T-helper 1 cell treated with Interleukin-12 subunit alpha and Interleukin-12 subunit beta and Interleukin-4 antibody, amounts not matched to agents 30 μg/mL and 1 μg/mL, for 36 hours (primary cell): ENCODE results near the gene ZNF831.

Experiments
- H3K27ac Mint-ChIP-seq: one replicate; pipeline ENCODE4 v1.8.0; 2021; ENCODE audit warnings: mild to moderate bottlenecking, mixed read lengths
- H3K27me3 Mint-ChIP-seq: one replicate; pipeline ENCODE4 v1.8.0; 2021; ENCODE audit warnings: low read depth, mixed read lengths
- H3K36me3 Mint-ChIP-seq: one replicate; pipeline ENCODE4 v1.8.0; 2021; ENCODE audit warnings: low read depth, mixed read lengths
- H3K4me1 Mint-ChIP-seq: one replicate; pipeline ENCODE4 v1.8.0; 2021; ENCODE audit warnings: low read depth, mixed read lengths
- H3K4me3 Mint-ChIP-seq: one replicate; pipeline ENCODE4 v1.8.0; 2021; ENCODE audit warnings: mild to moderate bottlenecking, moderate library complexity, mixed read lengths
- H3K9me3 Mint-ChIP-seq: one replicate; pipeline ENCODE4 v1.8.0; 2021; ENCODE audit warnings: mixed read lengths

ZNF831 gene

GRCh38 chr20:59232618-59233017, 69.0 kb downstream of the ZNF831 start:
- Mint-ChIP-seq H3K4me1 (peaks cover 10% of the 10 kb centered on the region), H3K9me3 (peaks cover 6% of the 10 kb centered on the region), H3K27ac (no peak overlapping the region), H3K27me3 (no peaks in the 10 kb centered on the region), H3K4me3 (no peak overlapping the region), H3K36me3 (peaks cover 17% of the 10 kb centered on the region)

DNA sequence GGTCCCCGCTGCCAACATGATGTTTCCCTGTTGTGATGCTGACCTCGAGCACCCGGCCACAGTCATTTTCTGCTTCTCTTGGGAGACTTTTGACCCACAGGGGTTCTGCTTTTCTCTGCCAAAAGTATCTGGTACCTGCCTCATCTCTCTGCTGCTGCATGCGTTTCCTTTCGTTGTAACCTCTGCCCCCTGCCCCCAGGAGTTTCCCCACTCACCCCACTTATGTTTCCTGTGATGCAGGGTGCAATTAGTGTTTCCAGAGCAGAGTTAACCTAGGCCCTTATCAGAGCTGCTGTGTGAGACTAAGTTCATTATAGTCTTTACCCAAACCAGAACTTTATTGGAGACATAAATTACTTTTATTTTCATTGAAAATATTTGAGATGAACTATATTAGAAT, 71.6 kb downstream of the ZNF831 start:
- H3K27me3 Mint-ChIP-seq = no peaks in the 10 kb centered on the region
- no peaks in the 10 kb centered on the region for H3K9me3 Mint-ChIP-seq
- H3K27ac Mint-ChIP-seq = peak overlapping the region; percentile 73
- H3K4me1 Mint-ChIP-seq = peaks cover 10% of the 10 kb centered on the region
- peaks cover 21% of the 10 kb centered on the region for H3K36me3 Mint-ChIP-seq
- H3K4me3 Mint-ChIP-seq = peak overlapping the region; percentile 2

DNA sequence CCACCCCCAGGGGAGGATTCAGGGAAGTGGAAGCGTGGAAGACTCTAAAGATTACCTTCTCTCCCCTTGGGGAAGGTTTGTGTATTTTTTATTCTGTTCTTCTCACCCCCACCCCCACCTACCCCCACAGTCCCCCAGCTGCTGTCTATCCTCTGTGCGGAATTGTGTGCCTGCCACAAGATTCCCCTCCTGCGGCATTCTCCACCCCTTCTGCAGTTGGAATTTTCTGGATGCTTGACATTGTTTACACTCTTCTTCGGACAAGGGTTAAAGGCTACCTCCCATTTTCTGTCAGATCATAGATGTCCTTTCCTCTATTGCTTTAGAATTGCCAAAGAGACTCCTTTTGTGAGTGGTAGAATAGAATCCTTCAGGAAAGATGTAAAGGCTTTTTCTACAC, 76.4 kb downstream of the ZNF831 start:
- H3K9me3 Mint-ChIP-seq = no peaks in the 10 kb centered on the region
- H3K27me3 Mint-ChIP-seq = no peaks in the 10 kb centered on the region
- no peak overlapping the region for H3K4me3 Mint-ChIP-seq
- peaks cover 10% of the 10 kb centered on the region for H3K4me1 Mint-ChIP-seq
- peaks cover 25% of the 10 kb centered on the region for H3K36me3 Mint-ChIP-seq
- no peak overlapping the region for H3K27ac Mint-ChIP-seq

GRCh38 chr20:59242714-59243626, 79.3 kb downstream of the ZNF831 start:
- Mint-ChIP-seq H3K4me3 (no peak overlapping the region), H3K4me1 (peaks cover 4% of the 10 kb centered on the region), H3K9me3 (no peaks in the 10 kb centered on the region), H3K27me3 (no peaks in the 10 kb centered on the region), H3K36me3 (peaks cover 23% of the 10 kb centered on the region), H3K27ac (no peak overlapping the region)

DNA sequence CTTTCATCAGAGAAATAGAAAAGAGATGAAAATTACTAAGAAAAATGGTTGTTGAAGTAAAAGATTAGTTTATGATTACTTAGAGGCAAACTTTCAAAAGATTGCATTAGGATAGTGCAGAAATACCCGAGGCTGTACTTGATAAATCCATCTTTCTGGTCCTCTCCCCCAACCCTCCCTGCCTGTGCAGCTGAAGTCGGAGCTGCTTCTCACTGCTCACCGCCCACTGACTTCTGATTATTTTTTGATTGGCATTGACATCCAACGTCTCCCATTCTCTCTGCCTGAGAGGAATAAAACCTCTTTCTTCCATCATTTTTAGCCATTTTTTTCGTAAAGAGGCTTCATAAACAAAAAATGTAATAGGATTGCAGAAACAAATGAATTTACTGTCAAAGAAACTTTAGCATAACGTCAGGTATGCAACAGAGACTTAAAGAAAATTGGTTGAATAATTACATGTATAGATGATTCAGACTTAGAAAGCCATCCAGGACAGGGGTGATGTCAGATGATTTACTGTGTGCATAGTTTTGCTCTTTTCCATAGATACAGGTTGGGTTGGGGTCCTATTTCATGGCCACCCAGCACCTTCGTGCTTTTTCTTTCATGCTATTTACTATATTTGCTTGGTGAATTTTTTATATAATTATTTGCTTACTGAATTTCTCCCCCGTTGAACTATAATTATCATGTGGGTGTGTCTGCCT, 83.2 kb downstream of the ZNF831 start:
- no peaks in the 10 kb centered on the region for H3K27me3 Mint-ChIP-seq
- H3K9me3 Mint-ChIP-seq = peaks cover 20% of the 10 kb centered on the region
- H3K27ac Mint-ChIP-seq = no peak overlapping the region
- no peak overlapping the region for H3K4me3 Mint-ChIP-seq
- H3K4me1 Mint-ChIP-seq = peaks cover 14% of the 10 kb centered on the region
- H3K36me3 Mint-ChIP-seq = peaks cover 31% of the 10 kb centered on the region

GRCh38 chr20:59247731-59248684, 84.4 kb downstream of the ZNF831 start:
- H3K27me3 Mint-ChIP-seq = no peaks in the 10 kb centered on the region
- H3K9me3 Mint-ChIP-seq = peaks cover 24% of the 10 kb centered on the region
- peaks cover 21% of the 10 kb centered on the region for H3K4me1 Mint-ChIP-seq
- H3K27ac Mint-ChIP-seq = no peak overlapping the region
- H3K4me3 Mint-ChIP-seq = no peak overlapping the region
- peaks cover 36% of the 10 kb centered on the region for H3K36me3 Mint-ChIP-seq

DNA sequence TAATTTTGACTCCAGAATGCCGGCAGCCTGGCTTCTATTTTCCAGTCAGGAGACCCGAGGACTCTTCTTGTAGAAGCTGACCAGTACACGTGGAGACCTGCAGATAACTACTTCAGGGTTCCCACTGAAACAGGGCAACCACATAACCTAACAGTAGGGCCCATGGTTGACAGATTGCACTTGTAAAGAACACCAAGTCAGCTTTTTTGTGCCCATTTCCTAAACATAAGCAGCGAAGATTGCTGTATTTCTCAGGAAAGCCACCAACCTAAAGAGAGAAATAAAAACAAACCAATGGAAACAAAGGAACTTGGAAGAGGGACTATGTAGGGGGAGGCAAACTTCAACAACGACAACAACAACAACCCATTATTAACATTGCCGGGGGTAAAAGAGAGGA, 86.7 kb downstream of the ZNF831 start:
- H3K27me3 Mint-ChIP-seq = no peaks in the 10 kb centered on the region
- peaks cover 38% of the 10 kb centered on the region for H3K36me3 Mint-ChIP-seq
- peaks cover 34% of the 10 kb centered on the region for H3K4me1 Mint-ChIP-seq
- H3K27ac Mint-ChIP-seq = no peak overlapping the region
- H3K9me3 Mint-ChIP-seq = peaks cover 24% of the 10 kb centered on the region
- H3K4me3 Mint-ChIP-seq = no peak overlapping the region

- Mint-ChIP-seq H3K9me3 (peaks cover 24% of the 10 kb centered on the region), H3K4me3 (no peak overlapping the region), H3K27me3 (no peaks in the 10 kb centered on the region), H3K27ac (peak overlapping the region; percentile 80), H3K4me1 (peaks cover 46% of the 10 kb centered on the region), H3K36me3 (peaks cover 36% of the 10 kb centered on the region)
These were observed 89.7 kb downstream of the ZNF831 start for GRCh38 chr20:59253325-59253724.

DNA sequence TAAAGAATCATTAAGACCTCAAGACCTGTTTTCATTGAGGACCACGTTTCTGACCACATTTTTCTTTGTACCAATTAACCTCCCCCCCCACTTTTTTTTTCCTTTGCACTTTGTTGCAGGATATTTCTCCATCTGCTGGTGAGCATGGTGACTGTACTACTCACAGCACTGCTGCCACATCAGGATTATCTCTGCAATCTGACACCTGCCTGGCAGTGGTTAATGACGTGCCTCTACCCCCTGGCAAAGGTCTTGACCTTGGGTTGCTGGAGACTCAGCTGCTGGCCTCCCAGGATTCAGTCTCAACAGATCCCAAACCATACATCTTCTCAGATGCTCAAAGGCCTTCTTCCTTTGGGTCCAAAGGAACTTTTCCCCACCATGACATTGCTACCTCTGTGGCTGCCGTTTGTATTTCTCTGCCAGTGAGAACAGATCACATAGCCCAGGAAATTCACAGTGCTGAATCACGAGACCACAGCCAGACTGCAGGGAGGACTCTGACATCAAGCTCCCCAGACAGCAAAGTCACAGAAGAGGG, 90.2 kb downstream of the ZNF831 start:
- peaks cover 49% of the 10 kb centered on the region for H3K4me1 Mint-ChIP-seq
- H3K27me3 Mint-ChIP-seq = no peaks in the 10 kb centered on the region
- peak overlapping the region; percentile 80 for H3K27ac Mint-ChIP-seq
- peak overlapping the region; percentile 71 for H3K4me3 Mint-ChIP-seq
- H3K9me3 Mint-ChIP-seq = peaks cover 24% of the 10 kb centered on the region
- peaks cover 34% of the 10 kb centered on the region for H3K36me3 Mint-ChIP-seq

- peaks cover 4% of the 10 kb centered on the region for H3K27me3 Mint-ChIP-seq
- peaks cover 52% of the 10 kb centered on the region for H3K4me1 Mint-ChIP-seq
- no peak overlapping the region for H3K4me3 Mint-ChIP-seq
- peaks cover 21% of the 10 kb centered on the region for H3K9me3 Mint-ChIP-seq
- H3K36me3 Mint-ChIP-seq = peaks cover 29% of the 10 kb centered on the region
- H3K27ac Mint-ChIP-seq = no peak overlapping the region
These were observed 91.6 kb downstream of the ZNF831 start for GRCh38 chr20:59255256-59255655.

DNA sequence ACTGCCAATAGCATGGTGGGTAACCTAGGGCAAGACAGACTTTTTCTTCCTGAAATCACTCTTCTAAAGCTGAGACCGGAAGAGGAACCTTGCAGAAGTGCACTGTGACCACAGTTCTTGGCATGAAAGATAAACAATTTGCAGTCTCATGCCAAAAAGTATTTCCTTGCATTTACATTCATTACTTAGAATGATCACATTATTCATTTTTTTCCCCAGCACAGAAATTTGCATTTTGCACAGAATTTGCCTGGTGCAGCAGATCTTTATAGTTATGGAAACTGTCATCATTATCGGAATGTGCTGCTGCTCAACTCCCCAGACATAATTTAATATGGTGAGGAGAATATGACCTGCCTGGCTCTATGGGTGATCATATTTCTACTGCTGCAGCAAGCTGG, 94.6 kb downstream of the ZNF831 start:
- peaks cover 16% of the 10 kb centered on the region for H3K27me3 Mint-ChIP-seq
- H3K36me3 Mint-ChIP-seq = peaks cover 10% of the 10 kb centered on the region

DNA sequence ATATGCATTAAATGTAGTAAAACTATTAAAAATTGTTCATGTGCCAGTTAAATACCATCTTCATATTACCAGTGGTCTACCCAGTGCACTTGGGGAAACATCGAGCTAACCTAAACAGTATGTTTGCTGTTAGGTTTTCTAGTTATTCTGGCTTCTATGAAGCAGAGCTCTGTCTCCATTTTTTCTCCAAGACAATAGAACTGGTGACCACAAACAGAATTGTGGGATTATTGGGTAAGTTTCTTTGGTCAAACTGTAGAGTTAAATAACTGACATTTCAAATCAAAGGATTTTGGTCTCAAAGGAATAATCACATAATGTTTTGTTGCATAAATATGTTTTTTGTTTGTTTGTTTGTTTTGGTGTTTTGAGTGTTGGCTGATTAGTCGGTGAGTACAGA, 96.3 kb downstream of the ZNF831 start:
- H3K9me3 Mint-ChIP-seq = no peaks in the 10 kb centered on the region
- H3K4me3 Mint-ChIP-seq = no peak overlapping the region
- peaks cover 22% of the 10 kb centered on the region for H3K4me1 Mint-ChIP-seq
- H3K36me3 Mint-ChIP-seq = peaks cover 5% of the 10 kb centered on the region
- H3K27me3 Mint-ChIP-seq = peaks cover 33% of the 10 kb centered on the region
- no peak overlapping the region for H3K27ac Mint-ChIP-seq

More for the DNA sequence above, 94.6 kb downstream of the ZNF831 start:
- peak overlapping the region; percentile 62 for H3K27ac Mint-ChIP-seq
- peak overlapping the region; percentile 33 for H3K4me3 Mint-ChIP-seq
- H3K4me1 Mint-ChIP-seq = peaks cover 34% of the 10 kb centered on the region
- H3K9me3 Mint-ChIP-seq = no peaks in the 10 kb centered on the region

DNA sequence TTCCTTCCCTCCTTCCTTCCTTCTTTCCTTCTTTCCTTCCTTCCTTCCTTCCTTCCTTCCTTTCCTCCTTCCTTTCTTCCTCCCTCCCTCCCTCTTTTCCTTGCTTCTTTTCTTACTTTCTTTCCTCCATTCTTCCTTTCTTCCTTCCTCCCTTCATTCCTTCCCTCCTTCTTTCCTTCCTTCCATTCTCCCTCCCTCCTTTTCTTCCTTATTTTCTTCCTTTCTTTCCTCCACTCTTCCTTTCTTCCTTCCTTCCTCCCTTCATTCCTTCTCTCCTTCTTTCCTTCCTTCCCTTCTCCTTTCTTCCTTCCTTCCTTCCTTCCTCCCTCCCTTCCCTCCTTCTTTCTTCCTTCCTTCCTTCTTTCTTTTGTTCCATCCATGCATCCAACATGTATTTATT, 101.7 kb downstream of the ZNF831 start:
- H3K27me3 Mint-ChIP-seq = peaks cover 71% of the 10 kb centered on the region
- H3K4me3 Mint-ChIP-seq = no peak overlapping the region
- H3K9me3 Mint-ChIP-seq = no peaks in the 10 kb centered on the region
- H3K4me1 Mint-ChIP-seq = peaks cover 9% of the 10 kb centered on the region
- H3K36me3 Mint-ChIP-seq = no peaks in the 10 kb centered on the region
- H3K27ac Mint-ChIP-seq = no peak overlapping the region

DNA sequence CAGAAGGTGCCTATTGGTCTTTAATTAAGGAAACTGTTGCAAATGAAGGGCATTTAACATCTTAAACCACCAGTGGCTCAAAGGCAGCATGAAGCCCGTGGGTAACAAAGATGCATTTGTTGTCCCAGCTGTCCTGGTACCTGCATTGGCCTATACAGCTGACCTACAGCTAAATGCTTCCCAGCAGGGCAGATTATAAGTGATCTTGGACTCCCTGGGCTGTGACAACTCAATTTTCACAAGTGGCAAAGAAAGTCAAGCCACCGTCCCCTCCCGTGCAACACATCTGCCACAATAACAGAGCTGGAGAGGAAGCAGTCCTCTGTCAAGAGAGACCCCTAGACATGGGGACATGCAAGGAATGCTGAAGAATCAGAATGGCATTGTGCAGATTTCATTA, 105.2 kb downstream of the ZNF831 start:
- Mint-ChIP-seq H3K36me3 (no peaks in the 10 kb centered on the region), H3K27ac (no peak overlapping the region), H3K9me3 (no peaks in the 10 kb centered on the region), H3K4me1 (peaks cover 15% of the 10 kb centered on the region), H3K27me3 (peaks cover 56% of the 10 kb centered on the region), H3K4me3 (no peak overlapping the region)
